ENCODE measurements around the gene TAS1R3.

TAS1R3 gene

GRCh38 chr1:1306070-1306660 is 24.9 kb upstream of the TAS1R3 start:
- Histone ChIP-seq H3K27me3 (ENCODE audit: insufficient read depth, poor library complexity, severe bottlenecking) (no peaks in the 10 kb centered on the region), H3K4me3 (replicated peaks; ENCODE audit: insufficient read depth, low read length) (peak overlapping the region; percentile 73), H3K27ac (replicated peaks) (peak overlapping the region; percentile 56)
- TF ChIP-seq SPI1 (IDR thresholded peaks at IDR 0.05; ENCODE audit: borderline replicate concordance, low read depth) (no peak), GABPA (IDR thresholded peaks at IDR 0.05; ENCODE audit: low read depth) (no peak), REST (IDR thresholded peaks at IDR 0.05; ENCODE audit: insufficient replicate concordance, low read depth) (no peak), POLR2AphosphoS5 (IDR thresholded peaks at IDR 0.05; ENCODE audit: low read depth) (no peak), CTCF (IDR thresholded peaks at IDR 0.05; ENCODE audit: insufficient read depth, low read length) (no peak)
- peak in 1 of 2 experiments; percentile 39 for DNase-seq (ENCODE audit: low read depth in 1 of 2, low spot score in 1 of 2)

- TF ChIP-seq CTCF (IDR thresholded peaks at IDR 0.05; ENCODE audit: insufficient read depth, low read length) (no peak), POLR2AphosphoS5 (IDR thresholded peaks at IDR 0.05; ENCODE audit: low read depth) (no peak), GABPA (IDR thresholded peaks at IDR 0.05; ENCODE audit: low read depth) (no peak), SPI1 (IDR thresholded peaks at IDR 0.05; ENCODE audit: borderline replicate concordance, low read depth) (no peak), REST (IDR thresholded peaks at IDR 0.05; ENCODE audit: insufficient replicate concordance, low read depth) (no peak)
- Histone ChIP-seq H3K4me3 (replicated peaks; ENCODE audit: insufficient read depth, low read length) (peak overlapping the region; percentile 73), H3K27ac (replicated peaks) (peak overlapping the region; percentile 72), H3K27me3 (ENCODE audit: insufficient read depth, poor library complexity, severe bottlenecking) (no peaks in the 10 kb centered on the region)
- no peak for DNase-seq (ENCODE audit: low read depth in 1 of 2, low spot score in 1 of 2)
Measured at GRCh38 chr1:1306661-1307260, 24.3 kb upstream of the TAS1R3 start.

- no peak for TF ChIP-seq REST (IDR thresholded peaks at IDR 0.05; ENCODE audit: insufficient replicate concordance, low read depth)
- TF ChIP-seq POLR2AphosphoS5 (IDR thresholded peaks at IDR 0.05; ENCODE audit: low read depth) = no peak
- no peak for TF ChIP-seq SPI1 (IDR thresholded peaks at IDR 0.05; ENCODE audit: borderline replicate concordance, low read depth)
- TF ChIP-seq GABPA (IDR thresholded peaks at IDR 0.05; ENCODE audit: low read depth) = no peak
- no peak for TF ChIP-seq CTCF (IDR thresholded peaks at IDR 0.05; ENCODE audit: insufficient read depth, low read length)
- H3K27me3 ChIP-seq (ENCODE audit: insufficient read depth, poor library complexity, severe bottlenecking) = no peaks in the 10 kb centered on the region
- H3K4me3 ChIP-seq (replicated peaks; ENCODE audit: insufficient read depth, low read length) = peak overlapping the region; percentile 73
- no peak for DNase-seq (ENCODE audit: low read depth in 1 of 2, low spot score in 1 of 2)
- H3K27ac ChIP-seq (replicated peaks) = peak overlapping the region; percentile 72
Measured at GRCh38 chr1:1307261-1307922, 23.7 kb upstream of the TAS1R3 start.

Data from HL-60 (cell line).